GM23338 (cell line): ENCODE results near the gene OR11H6. TPM values are rescaled to one million over a fixed set of nuclear protein-coding genes. Genes with fewer than 3 reads are reported as not detected.

Experiments
- ATAC-seq: fragments of 200-7000 bp; cut with Tn5 transposase; 3 replicates; pipeline ENCODE4 v1.9.1; 2020
- DNase-seq: peaks from one replicate; pipeline ENCODE4 v3.0.0-alpha.2; 2015; ENCODE audit warnings: low spot score
- H2AFZ ChIP-seq: fragments of 200-600 bp; sonication (generic); 2 replicates; pipeline ENCODE4 v1.8.0; 2016; ENCODE audit warnings: antibody characterized with exemption, mild to moderate bottlenecking, moderate library complexity
- H3F3A ChIP-seq: fragments of 200-600 bp; sonication (generic); replicated peaks from 2 replicates; pipeline ENCODE4 v1.8.0; 2017; ENCODE audit warnings: antibody characterized with exemption, mixed run types, low read depth
- H3K27ac ChIP-seq: fragments of 200-600 bp; sonication (generic); 2 replicates; pipeline ENCODE4 v1.6.1; 2016; ENCODE audit warnings: low read depth
- H3K27me3 ChIP-seq: fragments of 200-600 bp; sonication (generic); 2 replicates; pipeline ENCODE4 v1.8.0; 2016; ENCODE audit warnings: mild to moderate bottlenecking, mixed run types, moderate library complexity; ENCODE audit not compliant: insufficient read depth
- H3K36me3 ChIP-seq: fragments of 200-600 bp; sonication (generic); 2 replicates; pipeline ENCODE4 v1.8.0; 2016; ENCODE audit warnings: mild to moderate bottlenecking; ENCODE audit not compliant: insufficient read depth
- H3K4me1 ChIP-seq: fragments of 200-600 bp; sonication (generic); 2 replicates; pipeline ENCODE4 v1.8.0; 2016; ENCODE audit warnings: mild to moderate bottlenecking, moderate library complexity; ENCODE audit not compliant: insufficient read depth
- H3K4me2 ChIP-seq: fragments of 200-600 bp; sonication (generic); 2 replicates; pipeline ENCODE4 v1.7.1; 2017; ENCODE audit warnings: mixed run types
- H3K4me3 ChIP-seq: fragments of 200-600 bp; sonication (generic); 2 replicates; pipeline ENCODE4 v1.6.1; 2016; ENCODE audit warnings: mixed run types
- H3K79me2 ChIP-seq: fragments of 200-600 bp; sonication (generic); replicated peaks from 2 replicates; pipeline ENCODE4 v1.8.0; 2017; ENCODE audit warnings: mild to moderate bottlenecking; ENCODE audit not compliant: insufficient read depth
- H3K9me2 ChIP-seq: fragments of 200-600 bp; sonication (generic); 2 replicates; pipeline ENCODE4 v1.8.0; 2017; ENCODE audit not compliant: insufficient read depth
- H4K20me1 ChIP-seq: fragments of 200-600 bp; sonication (generic); replicated peaks from 2 replicates; pipeline ENCODE4 v1.8.0; 2017; ENCODE audit warnings: mild to moderate bottlenecking; ENCODE audit not compliant: insufficient read depth
- H3K27ac Mint-ChIP-seq: 2 replicates; pipeline ENCODE4 v1.8.0; 2020; ENCODE audit warnings: inconsistent platforms, mild to moderate bottlenecking, moderate library complexity, mixed read lengths
- H3K27me3 Mint-ChIP-seq: 3 replicates; pipeline ENCODE4 v1.8.0; 2022; ENCODE audit warnings: low read depth, mild to moderate bottlenecking, moderate library complexity, mixed read lengths, inconsistent platforms; ENCODE audit not compliant: insufficient read depth, poor library complexity
- H3K36me3 Mint-ChIP-seq: 3 replicates; pipeline ENCODE4 v1.8.0; 2021; ENCODE audit warnings: low read depth, mild to moderate bottlenecking, inconsistent platforms, moderate library complexity, mixed read lengths
- H3K4me1 Mint-ChIP-seq: 3 replicates; pipeline ENCODE4 v1.8.0; 2020; ENCODE audit warnings: mild to moderate bottlenecking, inconsistent platforms, mixed read lengths
- H3K4me3 Mint-ChIP-seq: 3 replicates; pipeline ENCODE4 v1.8.0; 2021; ENCODE audit warnings: moderate library complexity, mild to moderate bottlenecking, inconsistent platforms, mixed read lengths
- H3K9me3 Mint-ChIP-seq: 3 replicates; pipeline ENCODE4 v1.8.0; 2020; ENCODE audit warnings: moderate library complexity, mild to moderate bottlenecking, inconsistent platforms, mixed read lengths
- CREB1 ChIP-seq: fragments of 250-450 bp; sonication (Bioruptor Pico); IDR thresholded peaks from 2 replicates; pipeline ENCODE4 v1.5.0; 2020; ENCODE audit warnings: low read depth, mild to moderate bottlenecking, moderate library complexity
- EZH2 ChIP-seq: fragments of 200-600 bp; sonication (generic); IDR thresholded peaks from one replicate; pipeline ENCODE4 v1.8.0; 2017; ENCODE audit warnings: antibody characterized with exemption, mild to moderate bottlenecking, low read depth; ENCODE audit not compliant: unreplicated experiment
- JUNB ChIP-seq: IDR thresholded peaks from one replicate; pipeline ENCODE4 v1.6.1; 2016; ENCODE audit warnings: antibody characterized with exemption; ENCODE audit not compliant: unreplicated experiment
- NANOG ChIP-seq: IDR thresholded peaks from 2 replicates; pipeline ENCODE4 v1.6.1; 2016; ENCODE audit warnings: antibody characterized with exemption, borderline replicate concordance
- ZNF114 ChIP-seq: fragments of 250-450 bp; sonication (Bioruptor Pico); IDR thresholded peaks from 2 replicates; pipeline ENCODE4 v1.5.0; 2020; ENCODE audit warnings: mild to moderate bottlenecking, moderate library complexity
- ZNF331 ChIP-seq: fragments of 250-450 bp; sonication (Bioruptor Pico); IDR thresholded peaks from 2 replicates; pipeline ENCODE4 v1.5.0; 2020; ENCODE audit warnings: low read depth, mild to moderate bottlenecking, moderate library complexity
- polyA plus RNA-seq: library from polyadenylated mRNA; unstranded; fragments of >200 nt; fragmentation: Nextera tagmentation; extraction: Ambion mirVana; gene quantifications from 2 replicates; pipeline ENCODE4 v1.2.1, GENCODE V29; 2016
- total RNA-seq: library from RNA; depleted of rRNA; stranded (reverse); fragments of >200 nt; shearing (Covaris generic); gene quantifications from 2 replicates; pipeline ENCODE4 v1.2.3, GENCODE V29; 2014
- TF ChIP-seq, protein P1 (sequence below): IDR thresholded peaks from 2 replicates; pipeline ENCODE4 v1.6.1; 2016; ENCODE audit warnings: antibody characterized with exemption
- TF ChIP-seq, protein P2 (sequence below): IDR thresholded peaks from one replicate; pipeline ENCODE4 v1.6.1; 2018; ENCODE audit warnings: antibody characterized with exemption; ENCODE audit not compliant: unreplicated experiment
- TF ChIP-seq, protein P3 (sequence below): fragments of 250-450 bp; sonication (Bioruptor Pico); IDR thresholded peaks from 2 replicates; pipeline ENCODE4 v1.5.0; 2020; ENCODE audit warnings: mild to moderate bottlenecking, moderate library complexity

Gene OR11H6
- total and polyA plus RNA-seq, 2 experiments from 2014 or later, result not detected

DNA sequence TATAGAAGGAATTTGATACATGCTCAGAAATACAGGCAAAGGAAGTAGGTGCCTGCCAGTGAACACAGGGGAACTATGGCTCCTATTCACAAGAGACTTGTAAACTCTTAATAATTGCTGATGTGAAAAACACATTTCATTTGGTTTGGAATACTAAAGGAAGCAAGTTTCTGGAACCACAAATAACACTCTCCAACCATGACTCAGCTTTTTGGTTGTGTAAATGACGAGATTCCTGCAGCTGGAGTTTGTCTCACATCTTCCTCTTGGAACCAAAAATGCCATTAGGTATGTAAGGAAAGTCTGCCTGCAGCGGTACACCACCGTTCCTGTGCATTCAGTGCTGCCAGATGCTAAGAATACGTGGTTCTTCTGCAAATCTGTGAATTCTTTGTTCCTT is 4.5 kb upstream of the OR11H6 start (continued):
- TF ChIP-seq, protein P1, sequence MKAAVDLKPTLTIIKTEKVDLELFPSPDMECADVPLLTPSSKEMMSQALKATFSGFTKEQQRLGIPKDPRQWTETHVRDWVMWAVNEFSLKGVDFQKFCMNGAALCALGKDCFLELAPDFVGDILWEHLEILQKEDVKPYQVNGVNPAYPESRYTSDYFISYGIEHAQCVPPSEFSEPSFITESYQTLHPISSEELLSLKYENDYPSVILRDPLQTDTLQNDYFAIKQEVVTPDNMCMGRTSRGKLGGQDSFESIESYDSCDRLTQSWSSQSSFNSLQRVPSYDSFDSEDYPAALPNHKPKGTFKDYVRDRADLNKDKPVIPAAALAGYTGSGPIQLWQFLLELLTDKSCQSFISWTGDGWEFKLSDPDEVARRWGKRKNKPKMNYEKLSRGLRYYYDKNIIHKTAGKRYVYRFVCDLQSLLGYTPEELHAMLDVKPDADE, result no peak
- TF ChIP-seq, protein P2, sequence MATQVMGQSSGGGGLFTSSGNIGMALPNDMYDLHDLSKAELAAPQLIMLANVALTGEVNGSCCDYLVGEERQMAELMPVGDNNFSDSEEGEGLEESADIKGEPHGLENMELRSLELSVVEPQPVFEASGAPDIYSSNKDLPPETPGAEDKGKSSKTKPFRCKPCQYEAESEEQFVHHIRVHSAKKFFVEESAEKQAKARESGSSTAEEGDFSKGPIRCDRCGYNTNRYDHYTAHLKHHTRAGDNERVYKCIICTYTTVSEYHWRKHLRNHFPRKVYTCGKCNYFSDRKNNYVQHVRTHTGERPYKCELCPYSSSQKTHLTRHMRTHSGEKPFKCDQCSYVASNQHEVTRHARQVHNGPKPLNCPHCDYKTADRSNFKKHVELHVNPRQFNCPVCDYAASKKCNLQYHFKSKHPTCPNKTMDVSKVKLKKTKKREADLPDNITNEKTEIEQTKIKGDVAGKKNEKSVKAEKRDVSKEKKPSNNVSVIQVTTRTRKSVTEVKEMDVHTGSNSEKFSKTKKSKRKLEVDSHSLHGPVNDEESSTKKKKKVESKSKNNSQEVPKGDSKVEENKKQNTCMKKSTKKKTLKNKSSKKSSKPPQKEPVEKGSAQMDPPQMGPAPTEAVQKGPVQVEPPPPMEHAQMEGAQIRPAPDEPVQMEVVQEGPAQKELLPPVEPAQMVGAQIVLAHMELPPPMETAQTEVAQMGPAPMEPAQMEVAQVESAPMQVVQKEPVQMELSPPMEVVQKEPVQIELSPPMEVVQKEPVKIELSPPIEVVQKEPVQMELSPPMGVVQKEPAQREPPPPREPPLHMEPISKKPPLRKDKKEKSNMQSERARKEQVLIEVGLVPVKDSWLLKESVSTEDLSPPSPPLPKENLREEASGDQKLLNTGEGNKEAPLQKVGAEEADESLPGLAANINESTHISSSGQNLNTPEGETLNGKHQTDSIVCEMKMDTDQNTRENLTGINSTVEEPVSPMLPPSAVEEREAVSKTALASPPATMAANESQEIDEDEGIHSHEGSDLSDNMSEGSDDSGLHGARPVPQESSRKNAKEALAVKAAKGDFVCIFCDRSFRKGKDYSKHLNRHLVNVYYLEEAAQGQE, result no peak

DNA sequence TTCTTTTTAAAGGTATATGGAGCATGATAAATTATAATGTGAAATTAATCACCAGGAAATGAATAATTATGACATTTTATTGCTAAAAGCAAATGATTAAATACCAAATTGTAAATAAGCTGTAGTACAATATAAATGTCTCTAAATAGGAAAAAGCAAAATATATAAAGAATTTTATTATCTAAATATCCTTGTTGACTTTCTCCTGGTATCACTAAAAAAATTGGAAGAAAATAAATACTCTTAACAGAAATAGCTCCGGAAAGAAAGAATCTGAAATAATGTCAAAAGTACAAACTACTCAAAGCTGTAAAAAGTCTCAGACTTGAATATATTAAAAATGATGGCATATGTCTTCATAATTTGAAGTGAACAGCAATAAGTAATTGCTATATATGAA is 5.2 kb downstream of the OR11H6 start, which contains the start of gene OR11H7:
Gene OR11H7 (plus strand): TSS at position 301 of the 400 bp plus-strand sequence.
- Histone ChIP-seq H3K4me2 (no peak within 1 kb of the TSS), H3K4me1 (no peaks in the 10 kb centered on the region), H3K79me2 (no peaks in the 10 kb centered on the region), H3K4me3 (no peak within 1 kb of the TSS), H3K36me3 (peaks cover 6% of the 10 kb centered on the region; the same call in 1 of the 2 replicates), H2AFZ (no peak within 1 kb of the TSS), H3K9me2 (no peaks in the 10 kb centered on the region), H3K27me3 (no peaks in the 10 kb centered on the region), H3K27ac (no peak within 1 kb of the TSS), H4K20me1 (no peaks in the 10 kb centered on the region), H3F3A (no peaks in the 10 kb centered on the region)
- no peaks in the 10 kb centered on the region for H3K4me1 Mint-ChIP-seq
- ATAC-seq, result no peak
- peaks cover 78% of the 10 kb centered on the region for H3K9me3 Mint-ChIP-seq
- no peaks in the 10 kb centered on the region for H3K27me3 Mint-ChIP-seq
- no peak within 1 kb of the TSS for H3K27ac Mint-ChIP-seq
- peaks cover 21% of the 10 kb centered on the region for H3K36me3 Mint-ChIP-seq
- H3K4me3 Mint-ChIP-seq, result no peak within 1 kb of the TSS
- no peak for DNase-seq
- TF ChIP-seq, protein P3, sequence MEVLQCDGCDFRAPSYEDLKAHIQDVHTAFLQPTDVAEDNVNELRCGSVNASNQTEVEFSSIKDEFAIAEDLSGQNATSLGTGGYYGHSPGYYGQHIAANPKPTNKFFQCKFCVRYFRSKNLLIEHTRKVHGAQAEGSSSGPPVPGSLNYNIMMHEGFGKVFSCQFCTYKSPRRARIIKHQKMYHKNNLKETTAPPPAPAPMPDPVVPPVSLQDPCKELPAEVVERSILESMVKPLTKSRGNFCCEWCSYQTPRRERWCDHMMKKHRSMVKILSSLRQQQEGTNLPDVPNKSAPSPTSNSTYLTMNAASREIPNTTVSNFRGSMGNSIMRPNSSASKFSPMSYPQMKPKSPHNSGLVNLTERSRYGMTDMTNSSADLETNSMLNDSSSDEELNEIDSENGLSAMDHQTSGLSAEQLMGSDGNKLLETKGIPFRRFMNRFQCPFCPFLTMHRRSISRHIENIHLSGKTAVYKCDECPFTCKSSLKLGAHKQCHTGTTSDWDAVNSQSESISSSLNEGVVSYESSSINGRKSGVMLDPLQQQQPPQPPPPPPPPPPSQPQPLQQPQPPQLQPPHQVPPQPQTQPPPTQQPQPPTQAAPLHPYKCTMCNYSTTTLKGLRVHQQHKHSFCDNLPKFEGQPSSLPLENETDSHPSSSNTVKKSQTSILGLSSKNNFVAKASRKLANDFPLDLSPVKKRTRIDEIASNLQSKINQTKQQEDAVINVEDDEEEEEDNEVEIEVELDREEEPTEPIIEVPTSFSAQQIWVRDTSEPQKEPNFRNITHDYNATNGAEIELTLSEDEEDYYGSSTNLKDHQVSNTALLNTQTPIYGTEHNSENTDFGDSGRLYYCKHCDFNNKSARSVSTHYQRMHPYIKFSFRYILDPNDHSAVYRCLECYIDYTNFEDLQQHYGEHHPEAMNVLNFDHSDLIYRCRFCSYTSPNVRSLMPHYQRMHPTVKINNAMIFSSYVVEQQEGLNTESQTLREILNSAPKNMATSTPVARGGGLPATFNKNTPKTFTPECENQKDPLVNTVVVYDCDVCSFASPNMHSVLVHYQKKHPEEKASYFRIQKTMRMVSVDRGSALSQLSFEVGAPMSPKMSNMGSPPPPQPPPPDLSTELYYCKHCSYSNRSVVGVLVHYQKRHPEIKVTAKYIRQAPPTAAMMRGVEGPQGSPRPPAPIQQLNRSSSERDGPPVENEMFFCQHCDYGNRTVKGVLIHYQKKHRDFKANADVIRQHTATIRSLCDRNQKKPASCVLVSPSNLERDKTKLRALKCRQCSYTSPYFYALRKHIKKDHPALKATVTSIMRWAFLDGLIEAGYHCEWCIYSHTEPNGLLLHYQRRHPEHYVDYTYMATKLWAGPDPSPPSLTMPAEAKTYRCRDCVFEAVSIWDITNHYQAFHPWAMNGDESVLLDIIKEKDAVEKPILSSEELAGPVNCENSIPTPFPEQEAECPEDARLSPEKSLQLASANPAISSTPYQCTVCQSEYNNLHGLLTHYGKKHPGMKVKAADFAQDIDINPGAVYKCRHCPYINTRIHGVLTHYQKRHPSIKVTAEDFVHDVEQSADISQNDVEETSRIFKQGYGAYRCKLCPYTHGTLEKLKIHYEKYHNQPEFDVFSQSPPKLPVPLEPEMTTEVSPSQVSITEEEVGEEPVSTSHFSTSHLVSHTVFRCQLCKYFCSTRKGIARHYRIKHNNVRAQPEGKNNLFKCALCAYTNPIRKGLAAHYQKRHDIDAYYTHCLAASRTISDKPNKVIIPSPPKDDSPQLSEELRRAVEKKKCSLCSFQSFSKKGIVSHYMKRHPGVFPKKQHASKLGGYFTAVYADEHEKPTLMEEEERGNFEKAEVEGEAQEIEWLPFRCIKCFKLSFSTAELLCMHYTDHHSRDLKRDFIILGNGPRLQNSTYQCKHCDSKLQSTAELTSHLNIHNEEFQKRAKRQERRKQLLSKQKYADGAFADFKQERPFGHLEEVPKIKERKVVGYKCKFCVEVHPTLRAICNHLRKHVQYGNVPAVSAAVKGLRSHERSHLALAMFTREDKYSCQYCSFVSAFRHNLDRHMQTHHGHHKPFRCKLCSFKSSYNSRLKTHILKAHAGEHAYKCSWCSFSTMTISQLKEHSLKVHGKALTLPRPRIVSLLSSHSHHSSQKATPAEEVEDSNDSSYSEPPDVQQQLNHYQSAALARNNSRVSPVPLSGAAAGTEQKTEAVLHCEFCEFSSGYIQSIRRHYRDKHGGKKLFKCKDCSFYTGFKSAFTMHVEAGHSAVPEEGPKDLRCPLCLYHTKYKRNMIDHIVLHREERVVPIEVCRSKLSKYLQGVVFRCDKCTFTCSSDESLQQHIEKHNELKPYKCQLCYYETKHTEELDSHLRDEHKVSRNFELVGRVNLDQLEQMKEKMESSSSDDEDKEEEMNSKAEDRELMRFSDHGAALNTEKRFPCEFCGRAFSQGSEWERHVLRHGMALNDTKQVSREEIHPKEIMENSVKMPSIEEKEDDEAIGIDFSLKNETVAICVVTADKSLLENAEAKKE (CRISPR knock-in tag), result no peak
- TF ChIP-seq EZH2 (no peak), JUNB (no peak), ZNF331 (no peak), CREB1 (CRISPR knock-in tag) (no peak), NANOG (no peak), ZNF114 (CRISPR knock-in tag) (no peak)
- TF ChIP-seq, protein P2, result no peak
- TF ChIP-seq, protein P1, result no peak
